Measurements from ENCODE around the gene MARVELD1.

Gene MARVELD1

GRCh38 chr10:97718178-97718577 lies 4.6 kb downstream of the MARVELD1 start:
- TF ChIP-seq CTCF (IDR thresholded peaks at IDR 0.05) (no peak), ZFX (IDR thresholded peaks at IDR 0.05; ENCODE audit: borderline replicate concordance) (no peak)
- H3K27ac ChIP-seq = peak overlapping the region; percentile 29; the same call in 1 of the 2 replicates

GRCh38 chr10:97718659-97719142 lies 5.2 kb downstream of the MARVELD1 start:
- peak overlapping the region; percentile 29 for H3K27ac ChIP-seq
- TF ChIP-seq ZFX (IDR thresholded peaks at IDR 0.05; ENCODE audit: borderline replicate concordance) = no peak
- TF ChIP-seq CTCF (IDR thresholded peaks at IDR 0.05) = no peak

GRCh38 chr10:97719602-97720001 lies 6.1 kb downstream of the MARVELD1 start:
- TF ChIP-seq ZFX (IDR thresholded peaks at IDR 0.05; ENCODE audit: borderline replicate concordance) = no peak
- TF ChIP-seq CTCF (IDR thresholded peaks at IDR 0.05) = no peak

GRCh38 chr10:97721871-97722780 lies 8.6 kb downstream of the MARVELD1 start:
- TF ChIP-seq ZFX (IDR thresholded peaks at IDR 0.05; ENCODE audit: borderline replicate concordance) (no peak), CTCF (IDR thresholded peaks at IDR 0.05) (no peak)
- H3K27ac ChIP-seq = no peak overlapping the region

More at GRCh38 chr10:97719602-97720001, 6.1 kb downstream of the MARVELD1 start:
- H3K27ac ChIP-seq = no peak overlapping the region

GRCh38 chr10:97723001-97723400 lies 9.5 kb downstream of the MARVELD1 start:
- H3K27ac ChIP-seq = no peak overlapping the region
- no peak for TF ChIP-seq ZFX (IDR thresholded peaks at IDR 0.05; ENCODE audit: borderline replicate concordance)
- no peak for TF ChIP-seq CTCF (IDR thresholded peaks at IDR 0.05)

- TF ChIP-seq ZFX (IDR thresholded peaks at IDR 0.05; ENCODE audit: borderline replicate concordance) = no peak
- no peak for TF ChIP-seq CTCF (IDR thresholded peaks at IDR 0.05)
- no peak overlapping the region for H3K27ac ChIP-seq
Observed at GRCh38 chr10:97724341-97724941, 10.9 kb downstream of the MARVELD1 start.
